ENCODE results near the gene SLC37A1. TPM values are rescaled to one million over a fixed set of nuclear protein-coding genes. Genes with fewer than 3 reads are reported as not detected.

The SLC37A1 gene
- total RNA-seq, 1 experiment from 2014 or later = 37.7 TPM

DNA sequence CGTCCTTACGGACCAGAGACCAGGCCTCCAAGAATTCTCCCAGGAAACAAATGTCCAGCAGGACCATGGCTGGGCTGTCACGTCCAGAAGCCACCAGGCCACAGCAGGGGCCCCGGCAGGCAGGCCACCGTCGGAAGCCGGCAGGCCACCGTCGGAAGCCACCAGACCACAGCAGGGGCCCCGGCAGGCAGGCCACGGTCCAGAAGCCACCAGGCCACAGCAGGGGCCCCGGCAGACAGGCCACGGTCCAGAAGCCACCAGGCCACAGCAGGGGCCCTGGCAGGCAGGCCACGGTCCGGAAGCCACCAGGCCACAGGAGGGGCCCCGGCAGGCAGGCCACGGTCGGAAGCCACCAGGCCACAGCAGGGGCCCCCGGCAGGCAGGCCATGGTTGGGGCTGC, 72.8 kb downstream of the SLC37A1 start:
- Histone ChIP-seq H3K9ac (ENCODE audit: extremely low read depth, insufficient read length, low read length) (no peak overlapping the region), H3K23ac (ENCODE audit: insufficient read length, low read depth, low read length) (no peak overlapping the region), H2AK5ac (ENCODE audit: insufficient read length, low read length) (no peak overlapping the region), H3K27me3 (ENCODE audit: insufficient read depth, low read length) (no peaks in the 10 kb centered on the region), H4K91ac (ENCODE audit: insufficient read length, low read depth, low read length) (no peak overlapping the region), H3K79me1 (ENCODE audit: insufficient read depth, low read depth, low read length, poor library complexity, severe bottlenecking) (no peaks in the 10 kb centered on the region), H4K8ac (replicated peaks; ENCODE audit: insufficient read length, low read depth, low read length) (no peak overlapping the region), H3K79me2 (ENCODE audit: insufficient read depth, low read length) (no peaks in the 10 kb centered on the region), H3K27ac (ENCODE audit: insufficient read length, low read depth, low read length) (no peak overlapping the region), H3K23me2 (ENCODE audit: insufficient read length, low read depth, low read length, poor library complexity, severe bottlenecking) (no peaks in the 10 kb centered on the region), H3K4me1 (ENCODE audit: insufficient read depth, low read length) (no peaks in the 10 kb centered on the region), H3K56ac (ENCODE audit: insufficient read length, low read depth, low read length) (no peak overlapping the region), H3T11ph (ENCODE audit: low read length) (no peak overlapping the region), H3K9me3 (ENCODE audit: control insufficient read depth, low read depth, low read length) (no peaks in the 10 kb centered on the region), H2AFZ (ENCODE audit: low read length) (no peak overlapping the region), H2BK5ac (ENCODE audit: insufficient read length, low read length) (no peak overlapping the region), H3K14ac (ENCODE audit: insufficient read depth, low read length) (no peak overlapping the region), H3K4me2 (ENCODE audit: insufficient read depth, insufficient read length, low read length) (no peak overlapping the region), H3K18ac (ENCODE audit: insufficient read length, low read depth, low read length) (no peak overlapping the region), H2BK12ac (ENCODE audit: insufficient read length, low read depth, low read length) (no peak overlapping the region), H4K20me1 (ENCODE audit: control insufficient read depth, insufficient read depth, insufficient read length) (no peaks in the 10 kb centered on the region), H2BK15ac (ENCODE audit: low read depth, low read length) (no peak overlapping the region), H3K4ac (ENCODE audit: low read depth, low read length) (no peak overlapping the region), H4K5ac (ENCODE audit: insufficient read length, low read depth, low read length) (no peak overlapping the region), H2BK20ac (ENCODE audit: low read depth, low read length, poor library complexity, severe bottlenecking) (no peak overlapping the region), H2BK120ac (ENCODE audit: low read depth, low read length, poor library complexity, severe bottlenecking) (no peak overlapping the region)
- TF ChIP-seq, protein P1, sequence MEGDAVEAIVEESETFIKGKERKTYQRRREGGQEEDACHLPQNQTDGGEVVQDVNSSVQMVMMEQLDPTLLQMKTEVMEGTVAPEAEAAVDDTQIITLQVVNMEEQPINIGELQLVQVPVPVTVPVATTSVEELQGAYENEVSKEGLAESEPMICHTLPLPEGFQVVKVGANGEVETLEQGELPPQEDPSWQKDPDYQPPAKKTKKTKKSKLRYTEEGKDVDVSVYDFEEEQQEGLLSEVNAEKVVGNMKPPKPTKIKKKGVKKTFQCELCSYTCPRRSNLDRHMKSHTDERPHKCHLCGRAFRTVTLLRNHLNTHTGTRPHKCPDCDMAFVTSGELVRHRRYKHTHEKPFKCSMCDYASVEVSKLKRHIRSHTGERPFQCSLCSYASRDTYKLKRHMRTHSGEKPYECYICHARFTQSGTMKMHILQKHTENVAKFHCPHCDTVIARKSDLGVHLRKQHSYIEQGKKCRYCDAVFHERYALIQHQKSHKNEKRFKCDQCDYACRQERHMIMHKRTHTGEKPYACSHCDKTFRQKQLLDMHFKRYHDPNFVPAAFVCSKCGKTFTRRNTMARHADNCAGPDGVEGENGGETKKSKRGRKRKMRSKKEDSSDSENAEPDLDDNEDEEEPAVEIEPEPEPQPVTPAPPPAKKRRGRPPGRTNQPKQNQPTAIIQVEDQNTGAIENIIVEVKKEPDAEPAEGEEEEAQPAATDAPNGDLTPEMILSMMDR (conservative IDR thresholded peaks at IDR 0.05) = no peak
- H3K4me3 Mint-ChIP-seq = no peak overlapping the region
- H3K27ac Mint-ChIP-seq = no peak overlapping the region
- H3K36me3 Mint-ChIP-seq (ENCODE audit: insufficient read depth in 1 of 3, low read depth in 3 of 3) = no peaks in the 10 kb centered on the region
- H3K9me3 Mint-ChIP-seq = no peaks in the 10 kb centered on the region; a peak in 2 of 5 replicates
- peaks cover 5% of the 10 kb centered on the region for H3K27me3 Mint-ChIP-seq (ENCODE audit: low read depth)
- no peak for DNase-seq
- no CpG with 5 or more reads among the region's 19 CpGs for WGBS (ENCODE audit: extremely low coverage, insufficient read length, low lambda C conversion rate)
- no peaks in the 10 kb centered on the region; a peak in 1 of 4 replicates for H3K4me1 Mint-ChIP-seq
